Caco-2 (cell line): Measurements from ENCODE around the gene AMH. TPM values are rescaled to one million over a fixed set of nuclear protein-coding genes. Genes with fewer than 3 reads are reported as not detected.

Experiments used
- BruUV-seq: library from RNA; stranded (reverse); fragments of 400-500 nt; replicated peaks from 2 replicates; lab custom pipeline; 2021; lab: Mats Ljungman, UMichigan
- CTCF ChIA-PET: fragments of 300-600 bp; sonication (Branson Sonifier 250); formaldehyde crosslinking; loops from one replicate; lab custom pipeline; 2022; ENCODE audit warnings: antibody characterized with exemption; lab: Charles Lee
- POLR2A ChIA-PET: fragments of 300-600 bp; sonication (Branson Sonifier 250); formaldehyde crosslinking; loops from one replicate; lab custom pipeline; 2022; ENCODE audit warnings: antibody characterized with exemption; lab: Charles Lee
- DNase-seq, 2 experiments: peaks; one replicate each; pipeline versions ENCODE4 v3.0.0 to v3.0.0-alpha.2; 2020 to 2022
- H3K27me3 ChIP-seq: replicated peaks from 2 replicates; pipeline ENCODE4 v1.6.0; 2011; ENCODE audit warnings: low read length; ENCODE audit not compliant: control insufficient read depth, insufficient read depth
- H3K36me3 ChIP-seq: 2 replicates; pipeline ENCODE4 v1.5.1; 2011; ENCODE audit warnings: low read length; ENCODE audit not compliant: control insufficient read depth, insufficient read depth
- H3K4me1 ChIP-seq: fragments of 250-450 bp; sonication (Bioruptor Pico); 2 replicates; pipeline ENCODE4 v1.5.1; 2020; ENCODE audit warnings: mild to moderate bottlenecking
- H3K4me3 ChIP-seq: 2 replicates; pipeline ENCODE4 v1.5.1; 2011; ENCODE audit warnings: low read depth, mild to moderate bottlenecking, control low read depth, low read length
- H3K9me3 ChIP-seq: fragments of 250-450 bp; sonication (Bioruptor Pico); 2 replicates; pipeline ENCODE4 v1.5.1; 2020; ENCODE audit warnings: mild to moderate bottlenecking, moderate library complexity
- H3K27ac Mint-ChIP-seq: one replicate; pipeline ENCODE4 v1.8.0; 2022; ENCODE audit warnings: mixed read lengths; ENCODE audit not compliant: unreplicated experiment
- H3K27me3 Mint-ChIP-seq: one replicate; pipeline ENCODE4 v1.8.0; 2022; ENCODE audit warnings: mixed read lengths; ENCODE audit not compliant: insufficient read depth, unreplicated experiment
- H3K36me3 Mint-ChIP-seq: one replicate; pipeline ENCODE4 v1.8.0; 2022; ENCODE audit warnings: mild to moderate bottlenecking, mixed read lengths; ENCODE audit not compliant: insufficient read depth, unreplicated experiment
- H3K4me1 Mint-ChIP-seq: one replicate; pipeline ENCODE4 v1.8.0; 2022; ENCODE audit warnings: low read depth, mixed read lengths; ENCODE audit not compliant: unreplicated experiment
- H3K4me3 Mint-ChIP-seq: one replicate; pipeline ENCODE4 v1.8.0; 2022; ENCODE audit warnings: mild to moderate bottlenecking, moderate library complexity, mixed read lengths; ENCODE audit not compliant: unreplicated experiment
- H3K9me3 Mint-ChIP-seq: one replicate; pipeline ENCODE4 v1.8.0; 2022; ENCODE audit warnings: mixed read lengths; ENCODE audit not compliant: unreplicated experiment
- CTCF ChIP-seq, 2 experiments: fragments of 200-600 bp in 1 of 2; IDR thresholded peaks; 1 replicate in 1 of 2; 2 replicates in 1 of 2; pipeline versions ENCODE4 v1.5.1 to v1.8.0; 2011 to 2022; ENCODE audit warnings: antibody characterized with exemption in 1 of 2, control low read depth in 1 of 2, inconsistent platforms in 1 of 2, low read depth in 1 of 2, low read length in 1 of 2, mild to moderate bottlenecking in 1 of 2, moderate library complexity in 1 of 2; ENCODE audit not compliant: insufficient read depth in 1 of 2, severe bottlenecking in 1 of 2, unreplicated experiment in 1 of 2
- intact Hi-C: fragments of 100-400 bp; cut with micrococcal nuclease; formaldehyde crosslinking; loops from one replicate; pipeline ENCODE4 v1.10.0; 2022; ENCODE audit not compliant: unreplicated experiment
- total RNA-seq: library from RNA; stranded (reverse); gene quantifications from 2 replicates; pipeline ENCODE4 v1.2.3, GENCODE V29; 2022

The AMH gene
- total RNA-seq, 1 experiment from 2014 or later: 19.4 TPM

GRCh38 chr19:2233601-2234280 is 15.4 kb upstream of the AMH start:
- H3K9me3 ChIP-seq: no peaks in the 10 kb centered on the region
- H3K4me1 Mint-ChIP-seq: peaks cover 5% of the 10 kb centered on the region
- POLR2A ChIA-PET: no interaction called here
- H3K27ac Mint-ChIP-seq: no peak overlapping the region
- no peaks in the 10 kb centered on the region; the same call in 1 of the 2 replicates for H3K36me3 ChIP-seq
- no TSS peak for BruUV-seq
- DNase-seq: no peak
- H3K4me3 Mint-ChIP-seq: peak overlapping the region; percentile 84
- H3K27me3 Mint-ChIP-seq: no peaks in the 10 kb centered on the region
- no peak for TF ChIP-seq CTCF (IDR thresholded peaks at IDR 0.05; ENCODE audit: insufficient read depth in 1 of 2, low read depth in 1 of 2, low read length in 1 of 2, severe bottlenecking in 1 of 2, unreplicated experiment in 1 of 2)
- intact Hi-C loops: no loop called here
- H3K4me1 ChIP-seq: peaks cover 12% of the 10 kb centered on the region
- no peaks in the 10 kb centered on the region for H3K27me3 ChIP-seq
- H3K9me3 Mint-ChIP-seq: no peaks in the 10 kb centered on the region
- CTCF ChIA-PET: interaction anchor here (1.4 kb wide), 1 partner anchor 78 kb away, joined by 5 read pairs; no protein-coding TSS in a partner anchor
- peaks cover 87% of the 10 kb centered on the region for H3K36me3 Mint-ChIP-seq
- H3K4me3 ChIP-seq: no peak overlapping the region

GRCh38 chr19:2234996-2235380 is 14.1 kb upstream of the AMH start:
- H3K27ac Mint-ChIP-seq: peak overlapping the region; percentile 95
- no peaks in the 10 kb centered on the region for H3K27me3 Mint-ChIP-seq

More at GRCh38 chr19:2234996-2235380, 14.1 kb upstream of the AMH start:
- no peaks in the 10 kb centered on the region for H3K36me3 ChIP-seq
- intact Hi-C loops: loop anchor here (5.0 kb wide), 1 partner anchor 82 kb away; no protein-coding TSS in a partner anchor
- CTCF ChIA-PET: no interaction called here
- no TSS peak for BruUV-seq
- Mint-ChIP-seq H3K4me3 (peak overlapping the region; percentile 84), H3K9me3 (no peaks in the 10 kb centered on the region), H3K36me3 (peaks cover 87% of the 10 kb centered on the region), H3K4me1 (peaks cover 13% of the 10 kb centered on the region)
- H3K27me3 ChIP-seq: no peaks in the 10 kb centered on the region
- DNase-seq: no peak
- TF ChIP-seq CTCF (IDR thresholded peaks at IDR 0.05; ENCODE audit: insufficient read depth in 1 of 2, low read depth in 1 of 2, low read length in 1 of 2, severe bottlenecking in 1 of 2, unreplicated experiment in 1 of 2): no peak
- H3K4me1 ChIP-seq: peaks cover 13% of the 10 kb centered on the region
- peak overlapping the region; percentile 65 for H3K4me3 ChIP-seq
- H3K9me3 ChIP-seq: no peaks in the 10 kb centered on the region
- POLR2A ChIA-PET: no interaction called here
